Gastrocnemius medialis (tissue), 4 donors: ENCODE measurements around the gene PROSER3. TPM values are rescaled to one million over a fixed set of nuclear protein-coding genes. Genes with fewer than 3 reads are reported as not detected.

Source experiments
- ATAC-seq, 2 donors: fragments of 150-250 bp; one replicate each; pipeline ENCODE4 v1.9.1; 2016
- DNase-seq, 2 donors: peaks; one replicate each; pipeline ENCODE4 v3.0.0-alpha.2; 2019
- H3K27ac ChIP-seq, 4 donors: fragments of 200-600 bp; sonication (generic); 1 replicate in 1 of 4; 2 replicates in 3 of 4; pipeline ENCODE4 v1.5.1; 2016 to 2018; ENCODE audit warnings: mild to moderate bottlenecking in 2 of 4, moderate library complexity in 1 of 4
- H3K27me3 ChIP-seq, 3 donors: fragments of 200-600 bp; sonication (generic) in 2 of 3; 1 replicate in 1 of 3; 2 replicates in 2 of 3; pipeline versions ENCODE4 v1.5.1 to v1.6.0; 2016 to 2019; ENCODE audit warnings: mild to moderate bottlenecking in 1 of 3, moderate library complexity in 1 of 3
- H3K36me3 ChIP-seq, 2 donors: fragments of 200-600 bp; sonication (generic) in 1 of 2; one replicate each; pipeline ENCODE4 v1.5.1; 2017 to 2018
- H3K4me1 ChIP-seq, 2 donors: fragments of 200-600 bp; sonication (generic) in 1 of 2; one replicate each; pipeline ENCODE4 v1.5.1; 2016 to 2017; ENCODE audit warnings: mild to moderate bottlenecking in 2 of 2
- H3K4me3 ChIP-seq, 4 donors: fragments of 200-600 bp; sonication (generic) in 3 of 4; 1 replicate in 1 of 4; 2 replicates in 3 of 4; pipeline ENCODE4 v1.5.1; 2016 to 2019; ENCODE audit warnings: mild to moderate bottlenecking in 2 of 4
- H3K9me3 ChIP-seq, 3 donors: fragments of 200-600 bp; sonication (generic) in 2 of 3; 1 replicate in 1 of 3; 2 replicates in 2 of 3; pipeline ENCODE4 v1.5.1; 2016 to 2019
- POLR2A ChIP-seq, 2 donors: fragments of 450-650 bp; IDR thresholded peaks; one replicate each; pipeline ENCODE4 v1.6.1; 2017; ENCODE audit warnings: antibody characterized with exemption in 2 of 2, mild to moderate bottlenecking in 2 of 2, moderate library complexity in 2 of 2
- in situ Hi-C, 4 donors: fragments of 200-750 bp; cut with MboI; loops; one replicate each; pipeline versions ENCODE4 v1.15.0 to v1.8.0; 2017; ENCODE audit warnings: low sequenced_read_pairs in 4 of 4
- intact Hi-C: fragments of 100-400 bp; cut with DNase I; formaldehyde crosslinking; loops from one replicate; pipeline ENCODE4 v1.15.1; 2023; ENCODE audit warnings: low total_unique reads
- total RNA-seq, 4 donors: library from RNA; depleted of rRNA; stranded (reverse); fragments of >200 nt; gene quantifications; one replicate each; pipeline versions ENCODE4 v1.1.0 to v1.2.3, GENCODE V29; 2016
- TF ChIP-seq, protein P1 (sequence below), 5 experiments: fragments of 450-650 bp in 3 of 5; fragments of 200-600 bp in 2 of 5; sonication (generic) in 2 of 5; IDR thresholded peaks in 4 of 5; conservative IDR thresholded peaks in 1 of 5; 1 replicate in 4 of 5; 2 replicates in 1 of 5; pipeline ENCODE4 v1.5.1; 2016 to 2019; ENCODE audit warnings: antibody characterized with exemption in 5 of 5, mild to moderate bottlenecking in 3 of 5, moderate library complexity in 3 of 5

Gene PROSER3
- total RNA-seq, 4 donors from 2014 or later, result 0.63 to 4.3 (median 3.0) TPM

DNA sequence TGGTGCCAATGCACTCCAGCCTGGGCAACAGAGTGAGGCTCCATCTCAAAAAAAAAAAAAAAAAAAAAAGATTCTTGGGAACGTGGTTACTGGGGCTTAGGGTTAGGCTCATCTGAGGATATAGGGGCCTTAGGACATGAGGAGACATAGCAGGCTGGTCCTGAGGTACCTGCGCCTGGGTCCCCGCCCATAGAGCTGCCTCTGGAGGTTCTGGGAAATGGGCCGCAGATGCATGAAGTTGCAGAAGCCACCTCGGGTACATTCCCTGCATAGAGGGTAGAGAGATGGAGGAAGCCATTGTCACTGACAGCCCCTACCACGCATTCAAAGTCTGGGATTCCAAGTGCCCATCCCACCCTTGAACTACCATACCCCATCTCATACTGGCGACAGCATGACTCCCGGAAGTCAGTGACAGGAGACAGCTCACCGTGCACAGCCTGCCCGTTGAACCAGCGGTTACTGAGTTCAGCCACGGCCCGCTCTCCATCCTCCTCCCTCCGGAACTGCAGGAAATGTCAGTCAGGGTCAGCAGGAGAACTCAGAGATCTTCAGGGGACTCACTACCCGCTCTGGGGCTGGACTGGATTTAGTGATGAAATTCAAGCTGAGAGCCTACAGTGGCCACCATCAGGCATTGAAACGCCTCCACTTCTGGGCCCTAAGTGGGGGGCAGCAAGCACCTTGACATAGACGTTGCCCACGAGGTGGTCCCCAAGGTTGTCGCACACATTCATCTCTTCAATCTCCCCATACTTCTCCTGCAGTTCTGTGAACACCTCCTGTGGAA, 14.1 kb upstream of the PROSER3 start:
- intact Hi-C loops (loop anchor here (1.0 to 10.0 kb wide), 4 partner anchors 187 to 1333 kb away; partner anchors contain the start of genes FXYD7, OVOL3, POLR2I and TBCB), in situ Hi-C loops (no loop called here)
- peak overlapping the region in 3 of 4 donors; percentile 83 to 96 (median 90) for H3K4me3 ChIP-seq
- H3K9me3 ChIP-seq, result no peaks in the 10 kb centered on the region
- peaks cover 0 to 7% of the 10 kb centered on the region in 2 donors for H3K36me3 ChIP-seq
- TF ChIP-seq POLR2A (IDR thresholded peaks at IDR 0.05), result no peak
- TF ChIP-seq, protein P1, sequence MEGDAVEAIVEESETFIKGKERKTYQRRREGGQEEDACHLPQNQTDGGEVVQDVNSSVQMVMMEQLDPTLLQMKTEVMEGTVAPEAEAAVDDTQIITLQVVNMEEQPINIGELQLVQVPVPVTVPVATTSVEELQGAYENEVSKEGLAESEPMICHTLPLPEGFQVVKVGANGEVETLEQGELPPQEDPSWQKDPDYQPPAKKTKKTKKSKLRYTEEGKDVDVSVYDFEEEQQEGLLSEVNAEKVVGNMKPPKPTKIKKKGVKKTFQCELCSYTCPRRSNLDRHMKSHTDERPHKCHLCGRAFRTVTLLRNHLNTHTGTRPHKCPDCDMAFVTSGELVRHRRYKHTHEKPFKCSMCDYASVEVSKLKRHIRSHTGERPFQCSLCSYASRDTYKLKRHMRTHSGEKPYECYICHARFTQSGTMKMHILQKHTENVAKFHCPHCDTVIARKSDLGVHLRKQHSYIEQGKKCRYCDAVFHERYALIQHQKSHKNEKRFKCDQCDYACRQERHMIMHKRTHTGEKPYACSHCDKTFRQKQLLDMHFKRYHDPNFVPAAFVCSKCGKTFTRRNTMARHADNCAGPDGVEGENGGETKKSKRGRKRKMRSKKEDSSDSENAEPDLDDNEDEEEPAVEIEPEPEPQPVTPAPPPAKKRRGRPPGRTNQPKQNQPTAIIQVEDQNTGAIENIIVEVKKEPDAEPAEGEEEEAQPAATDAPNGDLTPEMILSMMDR (IDR thresholded peaks at IDR 0.05 in 4 of 5, conservative IDR thresholded peaks at IDR 0.05 in 1 of 5), result no peak
- DNase-seq (no peak), ATAC-seq (no peak)
- H3K27me3 ChIP-seq, result no peaks in the 10 kb centered on the region
- peaks cover 29 to 42% of the 10 kb centered on the region in 2 donors for H3K4me1 ChIP-seq
- H3K27ac ChIP-seq, result peak overlapping the region in 3 of 4 donors; percentile 97 to 99 (median 99)

DNA sequence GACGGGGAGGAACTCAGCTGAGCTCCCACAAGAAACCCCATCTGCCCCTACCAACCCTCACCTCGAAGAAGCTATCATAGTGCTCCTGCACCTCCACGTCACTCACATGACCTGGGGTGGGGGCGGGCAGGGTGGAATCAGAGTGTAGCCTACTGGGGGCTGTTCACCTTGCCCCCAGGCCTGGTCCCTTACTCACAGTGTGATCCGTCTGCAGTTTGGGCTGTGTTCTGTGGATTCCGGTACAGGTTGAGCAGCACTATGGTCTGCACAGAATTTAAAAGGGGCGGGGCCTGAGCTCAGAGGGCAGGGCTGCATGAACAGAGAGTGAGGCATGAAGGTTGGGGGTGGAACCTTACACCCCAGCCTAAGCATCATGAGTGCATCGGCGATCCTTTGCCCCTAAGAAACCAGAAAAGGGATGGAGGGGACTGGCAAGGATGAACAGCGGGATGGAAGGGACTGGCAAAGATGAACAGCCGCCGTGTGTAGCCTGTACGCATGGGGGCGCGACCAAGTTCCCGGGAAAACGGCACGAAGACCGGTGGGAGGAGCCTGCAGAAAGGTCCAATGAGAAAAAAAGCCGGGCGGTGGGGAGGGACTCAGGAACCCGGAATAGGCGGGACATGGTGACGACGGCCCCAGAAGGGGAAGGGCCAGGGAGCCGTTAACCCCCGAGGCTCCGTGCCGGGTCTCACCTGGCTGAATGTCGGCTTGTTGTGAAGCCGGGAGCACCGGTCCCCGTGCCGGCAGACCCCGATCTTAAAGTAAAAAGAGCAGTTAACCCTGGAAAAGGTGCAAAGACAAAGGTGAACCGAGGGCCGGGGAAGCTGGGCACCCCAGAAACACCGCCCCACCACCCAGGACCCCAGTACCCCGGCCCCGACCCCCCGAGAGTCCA, 13.3 kb upstream of the PROSER3 start:
- H3K36me3 ChIP-seq, result peaks cover 0 to 5% of the 10 kb centered on the region in 2 donors
- in situ Hi-C loops, result no loop called here
- H3K4me1 ChIP-seq, result peaks cover 33 to 47% of the 10 kb centered on the region in 2 donors
- H3K27me3 ChIP-seq, result no peaks in the 10 kb centered on the region
- peak overlapping the region; percentile 78 to 96 (median 86) for H3K4me3 ChIP-seq
- peak; percentile 95 to 96 for DNase-seq
- H3K9me3 ChIP-seq, result no peaks in the 10 kb centered on the region
- H3K27ac ChIP-seq, result peak overlapping the region; percentile 97 to 99 (median 99)
- ATAC-seq, result peak; percentile 68 to 71
- TF ChIP-seq, protein P1 (IDR thresholded peaks at IDR 0.05 in 4 of 5, conservative IDR thresholded peaks at IDR 0.05 in 1 of 5), result peak in 4 of 5 experiments; percentile 29 to 53 (median 47)
- TF ChIP-seq POLR2A (IDR thresholded peaks at IDR 0.05), result no peak
- intact Hi-C loops, result loop anchor here (1.0 to 10.0 kb wide), 5 partner anchors 27 to 1333 kb away; partner anchors contain the start of genes FXYD7, OVOL3, POLR2I and TBCB

DNA sequence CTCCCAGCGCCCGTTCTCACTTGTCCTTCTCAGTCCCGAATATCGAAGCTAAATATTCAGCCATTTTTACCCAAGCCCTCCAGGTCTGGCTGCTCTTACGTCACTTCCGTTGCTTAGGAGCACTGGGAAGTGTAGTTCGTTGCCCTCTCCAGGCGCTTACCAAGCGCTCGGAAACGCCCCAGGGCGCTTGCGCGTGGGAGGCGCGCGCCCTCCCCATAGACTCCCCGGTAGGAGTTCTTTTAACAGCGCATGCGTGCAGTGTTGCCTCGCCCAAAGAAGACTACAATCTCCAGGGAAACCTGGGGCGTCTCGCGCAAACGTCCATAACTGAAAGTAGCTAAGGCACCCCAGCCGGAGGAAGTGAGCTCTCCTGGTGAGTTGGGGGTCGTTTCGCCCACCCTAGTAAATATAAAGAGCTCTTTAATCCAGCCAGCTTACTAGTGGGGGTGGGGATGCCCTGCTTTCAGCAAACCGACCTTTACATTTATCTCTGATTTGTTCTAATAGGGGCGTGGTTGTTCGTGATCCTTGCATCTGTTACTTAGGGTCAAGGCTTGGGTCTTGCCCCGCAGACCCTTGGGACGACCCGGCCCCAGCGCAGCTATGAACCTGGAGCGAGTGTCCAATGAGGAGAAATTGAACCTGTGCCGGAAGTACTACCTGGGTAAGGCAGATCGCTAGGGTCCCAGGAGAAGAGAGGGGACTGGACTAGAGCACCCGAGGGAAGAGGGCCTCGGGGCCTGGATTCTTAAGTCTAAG, 12.5 kb upstream of the PROSER3 start, which contains the start of the genes PSENEN and U2AF1L4:
PSENEN (plus strand) TSS at position 324 of the 759 bp plus-strand sequence; CDS start at position 604, 280 bp downstream.
U2AF1L4 (minus strand) TSS at position 91 of the 759 bp plus-strand sequence; CDS start at position 64, 27 bp downstream.
- DNase-seq (peak; percentile 98 to 99), ATAC-seq (peak; percentile 76 to 81)
- Histone ChIP-seq H3K27me3 (no peaks in the 10 kb centered on the region), H3K4me1 (peaks cover 28 to 44% of the 10 kb centered on the region in 2 donors), H3K36me3 (peaks cover 0 to 5% of the 10 kb centered on the region in 2 donors), H3K9me3 (no peaks in the 10 kb centered on the region), H3K27ac (peak within 1 kb of the TSS; percentile 97 to 99 (median 99)), H3K4me3 (peak within 1 kb of the TSS; percentile 78 to 96 (median 86))
- intact Hi-C loops, result loop anchor here (1.0 to 10.0 kb wide), 3 partner anchors 28 to 601 kb away; partner anchors contain the start of genes FXYD7, OVOL3, POLR2I and TBCB
- TF ChIP-seq, protein P1 (IDR thresholded peaks at IDR 0.05 in 4 of 5, conservative IDR thresholded peaks at IDR 0.05 in 1 of 5), result no peak
- peak; percentile 49 for TF ChIP-seq POLR2A (IDR thresholded peaks at IDR 0.05)
- in situ Hi-C loops, result no loop called here

DNA sequence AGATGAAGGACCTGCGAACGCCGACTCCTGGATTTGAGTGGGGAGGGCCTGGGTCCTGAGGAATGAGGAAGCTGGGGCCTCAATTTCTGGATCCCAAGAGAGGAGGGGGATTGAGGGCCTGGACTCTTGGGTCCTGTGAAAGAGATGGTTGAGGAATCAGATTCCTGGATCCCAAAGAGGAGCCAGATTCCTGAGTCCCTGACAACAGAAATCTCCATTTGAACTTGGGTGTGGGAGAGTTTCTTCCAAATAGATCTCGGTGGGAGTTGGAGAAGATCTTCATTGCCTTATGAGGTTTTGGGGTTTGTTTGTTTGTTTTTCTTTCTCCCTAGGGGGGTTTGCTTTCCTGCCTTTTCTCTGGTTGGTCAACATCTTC, 11.9 kb upstream of the PROSER3 start:
- TF ChIP-seq, protein P1 (IDR thresholded peaks at IDR 0.05 in 4 of 5, conservative IDR thresholded peaks at IDR 0.05 in 1 of 5), result no peak
- TF ChIP-seq POLR2A (IDR thresholded peaks at IDR 0.05), result no peak
- H3K27ac ChIP-seq, result peak overlapping the region; percentile 97 to 99 (median 99)
- H3K9me3 ChIP-seq, result no peaks in the 10 kb centered on the region
- no peaks in the 10 kb centered on the region for H3K27me3 ChIP-seq
- no peak for ATAC-seq
- H3K36me3 ChIP-seq, result peaks cover 0 to 6% of the 10 kb centered on the region in 2 donors
- H3K4me1 ChIP-seq, result peaks cover 24 to 40% of the 10 kb centered on the region in 2 donors
- DNase-seq, result no peak
- intact Hi-C loops (loop anchor here (10.0 kb wide), 2 partner anchors 369 to 601 kb away; partner anchors contain the start of genes FXYD7, OVOL3, POLR2I and TBCB), in situ Hi-C loops (no loop called here)
- H3K4me3 ChIP-seq, result peak overlapping the region; percentile 78 to 96 (median 86)
